NCI-H345 (cell line): ENCODE data around the gene PHF3.

ENCODE experiments used
- DNase-seq: peaks from one replicate; lab custom pipeline; 2025; lab: John Stamatoyannopoulos, UW

The PHF3 gene

DNA sequence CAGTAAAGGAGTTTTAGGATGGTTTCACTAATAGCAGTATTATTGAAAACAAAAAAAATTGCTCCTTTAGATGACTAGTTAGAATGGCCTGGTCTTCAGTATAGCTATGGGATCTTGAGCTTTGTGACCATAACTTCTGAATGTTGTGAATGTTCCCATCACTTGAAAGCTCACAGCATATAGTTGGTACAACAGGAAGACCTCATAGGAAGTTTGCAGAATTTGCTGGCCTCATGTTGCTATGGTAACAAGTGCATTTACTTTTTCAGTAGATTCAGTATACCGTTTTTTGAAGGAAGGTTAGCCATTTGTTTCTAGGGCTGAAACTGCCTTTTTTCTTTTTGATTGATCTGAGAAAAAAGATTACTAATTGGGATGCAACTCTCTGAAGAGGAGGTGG lies 8.3 kb downstream of the PHF3 start:
- DNase-seq = no peak

DNA sequence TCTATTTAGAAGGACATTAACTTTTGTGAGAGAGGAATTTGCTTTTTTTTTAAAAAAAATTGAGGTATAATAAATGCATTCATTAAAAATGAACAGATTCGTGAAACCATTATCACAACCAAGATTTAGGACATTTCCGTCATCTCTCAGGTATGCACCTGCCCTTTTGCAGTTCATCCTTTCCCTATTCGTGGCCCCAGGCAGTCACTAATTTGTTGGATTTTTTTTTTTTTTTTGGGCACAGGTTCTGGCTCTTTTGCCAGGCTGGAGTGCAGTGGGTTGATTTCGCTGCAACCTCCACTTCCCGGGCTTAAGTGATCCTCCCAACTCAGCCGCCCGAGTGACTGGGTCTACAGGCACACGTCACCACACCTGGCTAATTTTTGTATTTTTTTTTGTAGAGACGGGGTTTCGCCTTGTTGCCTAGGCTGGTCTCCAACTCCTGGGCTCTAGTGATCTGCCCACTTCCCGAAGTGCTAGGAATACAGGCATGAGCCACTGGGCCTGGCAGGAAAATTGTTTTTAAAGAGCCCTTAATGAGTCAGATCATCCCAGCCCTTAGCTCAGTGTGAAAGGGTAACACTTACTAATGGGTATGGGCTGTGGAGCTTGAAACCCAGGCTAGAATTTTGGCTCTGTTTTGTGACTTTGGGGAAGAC lies 9.2 kb downstream of the PHF3 start:
- DNase-seq = no peak

DNA sequence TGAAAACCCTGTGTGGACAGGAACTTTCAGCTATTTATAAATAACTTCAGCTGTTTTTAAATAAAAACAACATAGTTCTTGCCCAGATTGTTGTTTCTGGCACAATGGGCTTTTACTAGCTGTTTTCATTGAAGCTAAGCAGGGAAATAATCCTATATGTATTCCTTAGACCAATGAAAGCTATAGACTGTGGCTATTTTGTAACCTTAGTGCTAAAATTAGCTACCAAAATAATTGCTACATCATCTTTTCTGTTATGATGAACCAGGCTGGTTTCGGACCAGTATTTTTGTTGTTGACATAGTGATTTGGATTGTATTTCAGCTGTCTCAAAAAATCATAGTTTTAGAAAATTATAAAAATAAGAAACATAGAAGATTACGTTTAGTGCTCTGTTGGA lies 13.7 kb downstream of the PHF3 start:
- DNase-seq = no peak

DNA sequence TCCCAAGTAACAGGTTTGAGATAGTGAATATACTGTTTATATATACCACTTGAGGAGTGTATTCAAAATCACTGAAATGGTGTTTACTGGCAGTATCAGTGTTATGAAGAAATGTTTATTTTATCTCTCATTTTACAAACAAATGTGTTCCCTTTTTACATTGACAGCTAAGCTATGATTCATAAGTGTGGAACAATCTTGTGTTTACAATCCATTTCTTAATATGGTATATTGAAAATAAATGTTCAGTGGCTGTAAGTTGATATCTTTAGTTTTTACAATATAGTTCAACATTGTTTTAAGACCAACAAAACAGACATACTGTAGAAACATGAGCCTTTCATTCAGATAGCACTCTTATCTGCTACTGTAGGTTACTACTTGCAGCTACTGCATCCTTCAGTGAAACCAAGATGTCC lies 14.3 kb downstream of the PHF3 start:
- no peak for DNase-seq

DNA sequence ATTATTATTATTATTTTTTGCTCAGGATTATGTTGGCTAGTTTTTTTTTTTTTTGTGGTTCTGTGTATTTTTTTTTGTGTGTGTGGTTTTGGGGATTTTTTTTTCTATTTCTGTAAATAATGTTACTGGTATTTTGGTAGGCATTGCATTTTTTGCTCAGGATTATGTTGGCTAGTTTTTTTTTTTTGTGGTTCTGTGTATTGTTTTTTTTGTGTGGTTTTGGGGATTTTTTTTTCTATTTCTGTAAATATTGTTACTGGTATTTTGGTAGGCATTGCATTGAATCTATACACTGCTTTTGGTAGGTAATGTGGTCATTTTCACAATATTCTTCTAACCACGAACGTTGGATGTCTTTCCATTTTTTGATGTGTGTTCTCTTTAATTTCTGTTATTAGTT lies 17.4 kb downstream of the PHF3 start:
- no peak for DNase-seq

DNA sequence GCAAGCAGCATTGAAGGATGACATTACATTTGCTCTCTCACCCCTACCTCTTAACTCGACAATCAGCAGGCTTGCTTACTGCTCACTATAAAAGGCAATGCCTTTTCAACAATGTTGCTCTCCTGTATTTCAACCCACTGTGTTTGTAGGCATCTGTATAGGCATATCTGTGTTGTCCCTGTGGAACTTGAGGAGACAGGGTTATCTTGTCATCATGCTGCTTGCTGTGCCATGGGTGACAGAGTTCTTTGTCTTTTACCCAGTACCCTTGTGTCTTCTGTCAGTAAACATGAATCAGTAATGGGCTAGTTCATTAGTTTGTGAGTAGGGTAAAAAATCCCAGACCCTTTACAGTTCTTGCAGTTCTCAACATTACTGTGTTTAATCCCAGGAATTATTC lies 25.2 kb downstream of the PHF3 start:
- DNase-seq = no peak

DNA sequence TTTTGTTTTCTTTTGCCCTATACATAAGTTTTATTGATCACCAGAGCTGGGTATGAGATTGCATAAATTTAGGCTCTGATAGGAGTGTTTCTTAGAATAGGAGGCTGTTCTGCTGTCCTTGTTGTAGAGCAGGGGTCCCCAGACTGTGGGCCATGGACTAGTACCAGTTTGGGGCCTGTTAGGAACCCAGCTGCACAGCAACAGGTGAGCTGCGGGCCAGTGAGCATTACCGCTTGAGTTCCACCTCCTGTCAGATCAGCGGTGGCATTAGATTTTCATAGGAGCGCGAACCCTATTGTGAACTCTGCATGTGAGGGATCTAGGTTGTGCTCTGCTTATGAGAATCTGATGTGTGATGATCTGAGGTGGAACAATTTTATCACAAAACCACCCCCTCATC lies 26.2 kb downstream of the PHF3 start:
- DNase-seq = no peak

DNA sequence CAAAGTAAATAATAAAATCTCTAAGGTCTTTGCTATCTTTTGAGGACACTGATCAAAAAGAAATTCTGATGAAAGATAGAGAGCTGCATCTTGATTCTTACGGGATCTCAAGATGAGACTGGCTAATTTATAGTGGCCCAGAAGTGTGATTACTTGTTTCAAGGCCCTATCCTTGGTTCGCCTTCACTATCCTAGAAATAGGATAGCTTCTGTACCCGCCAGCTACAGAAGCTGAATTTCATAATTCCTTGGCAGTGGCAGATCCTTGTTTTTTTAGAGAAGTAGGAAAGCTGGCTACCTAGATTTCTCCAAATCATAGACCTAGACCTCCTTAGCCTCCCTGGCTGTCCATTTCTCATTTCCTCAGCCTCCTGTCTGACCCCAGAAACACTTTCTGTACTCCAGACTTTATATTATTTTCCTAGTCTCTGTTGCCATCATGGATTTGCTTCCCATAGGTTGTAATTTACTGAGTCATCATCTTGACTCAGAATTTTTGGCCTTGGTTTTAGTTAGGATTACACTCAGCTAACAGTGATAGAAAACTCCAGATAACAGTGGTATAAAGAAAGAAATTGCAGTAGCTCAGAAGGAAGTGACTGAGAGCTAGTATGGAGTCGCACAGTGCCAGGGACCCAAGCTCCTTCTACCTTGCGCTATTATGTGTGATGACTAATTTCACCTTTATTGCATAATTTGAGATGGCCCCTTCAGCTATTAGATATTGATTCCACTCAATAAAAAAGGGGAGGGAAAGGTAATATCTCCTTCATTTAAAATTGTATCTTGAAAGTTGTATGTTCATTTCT lies 27.7 kb downstream of the PHF3 start:
- no peak for DNase-seq

DNA sequence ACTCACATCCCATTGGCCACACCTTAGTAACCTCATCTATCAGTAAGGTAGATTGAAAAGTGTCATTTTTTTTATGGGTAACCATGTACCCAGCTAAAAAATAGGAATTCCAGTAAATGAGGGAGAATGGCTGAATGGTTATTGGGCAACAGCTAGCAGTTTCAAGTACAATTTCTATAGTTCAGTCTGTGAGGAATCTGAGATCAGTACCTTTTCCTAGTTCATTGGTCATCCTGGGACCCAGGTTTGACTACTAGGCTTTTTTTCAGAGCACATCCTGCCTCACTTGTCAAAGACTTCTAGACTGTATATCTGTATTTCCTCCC lies 28.3 kb downstream of the PHF3 start:
- DNase-seq = no peak

DNA sequence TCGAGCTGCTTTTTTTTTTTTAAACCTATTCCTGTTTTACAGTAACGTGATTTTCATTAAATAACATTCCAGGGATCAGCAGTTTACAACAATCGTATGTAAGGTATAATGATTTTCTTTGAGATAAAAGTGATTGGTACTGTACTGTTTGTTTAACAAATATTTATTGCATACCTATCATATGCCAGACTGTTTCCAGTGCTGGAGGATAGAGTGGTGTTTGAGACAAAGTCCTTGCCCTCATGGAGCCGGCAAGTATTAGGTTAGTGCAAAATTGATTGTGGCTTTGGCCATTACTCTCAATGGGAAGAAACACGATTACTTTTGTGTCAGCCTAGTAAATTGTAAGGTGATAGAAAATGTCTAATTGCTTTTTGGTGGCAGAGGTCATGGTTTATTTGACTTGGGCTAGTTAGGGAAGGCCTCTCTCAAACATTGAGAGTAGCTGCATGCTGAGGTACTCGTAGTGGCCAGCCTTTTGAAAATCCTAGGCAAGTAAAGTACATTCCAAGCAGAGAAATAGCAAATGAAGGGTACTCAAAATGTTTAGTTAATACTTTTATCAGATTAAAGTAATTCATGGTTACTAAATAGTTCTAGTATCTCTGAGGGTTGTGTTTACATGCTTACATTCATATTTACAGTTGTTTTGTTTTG lies 35.6 kb downstream of the PHF3 start:
- no peak for DNase-seq

DNA sequence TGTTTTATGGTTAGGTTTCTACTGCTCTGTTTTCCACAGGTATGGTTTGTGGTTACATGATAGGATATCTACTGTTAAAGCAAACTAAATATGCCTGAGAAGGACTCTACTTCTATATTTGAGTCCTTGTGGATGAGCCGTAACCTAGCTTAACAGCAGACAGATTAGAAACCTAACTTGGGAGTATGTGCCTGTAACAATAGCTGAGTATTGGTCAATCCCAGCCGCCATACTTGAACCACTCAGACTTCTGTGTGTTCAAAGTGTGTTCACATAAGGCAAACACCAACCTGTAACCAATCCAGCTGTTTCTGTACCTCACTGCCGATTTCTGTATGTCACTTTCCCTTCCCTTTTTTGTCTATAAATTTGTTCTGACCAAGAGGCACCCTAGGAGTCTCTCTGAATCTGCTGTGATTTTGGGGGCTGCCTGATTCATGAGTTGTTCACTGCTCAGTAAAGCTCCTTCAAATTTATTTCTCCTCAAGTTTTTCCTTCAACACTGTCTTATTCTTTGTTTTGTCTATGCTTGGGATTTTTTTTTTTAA lies 37.1 kb downstream of the PHF3 start:
- DNase-seq = no peak

DNA sequence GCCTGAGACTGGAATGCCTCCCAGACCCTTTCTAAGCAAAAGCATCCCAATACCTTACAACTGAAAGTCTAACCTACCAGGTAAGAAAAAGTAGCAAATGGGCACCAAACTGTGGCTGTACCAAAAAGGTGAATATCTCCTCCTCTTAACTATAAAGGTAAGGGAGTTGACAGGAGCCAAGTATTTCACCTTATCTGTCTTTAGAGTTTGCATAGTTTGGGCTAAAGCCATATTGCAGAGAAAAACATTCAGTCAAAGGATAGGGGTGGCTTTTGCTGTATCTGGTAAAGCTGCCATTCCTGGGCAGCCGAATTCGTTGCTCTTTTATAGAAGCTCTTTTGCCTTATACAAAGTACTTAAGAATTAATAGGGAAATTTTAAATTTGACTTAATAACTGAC lies 38.1 kb downstream of the PHF3 start:
- no peak for DNase-seq

DNA sequence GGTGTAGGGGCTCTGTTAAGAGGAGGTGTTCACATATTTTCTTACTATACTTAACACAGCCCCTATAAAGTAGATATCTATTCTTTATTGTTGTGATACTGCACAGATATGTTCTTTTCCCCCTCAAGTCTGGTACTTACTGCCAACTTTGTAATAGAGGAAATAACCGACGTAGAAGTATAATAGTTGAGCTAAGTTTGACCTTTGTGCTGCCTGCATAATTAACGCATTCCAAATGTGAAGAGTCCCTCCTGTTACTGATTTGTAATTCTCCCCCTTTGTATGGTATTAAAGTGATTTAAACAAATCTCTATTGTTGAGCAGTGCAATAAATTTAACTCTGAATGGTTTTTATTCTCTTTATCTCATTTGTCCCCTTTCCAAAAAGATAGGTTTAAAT lies 39.0 kb downstream of the PHF3 start:
- DNase-seq = no peak

DNA sequence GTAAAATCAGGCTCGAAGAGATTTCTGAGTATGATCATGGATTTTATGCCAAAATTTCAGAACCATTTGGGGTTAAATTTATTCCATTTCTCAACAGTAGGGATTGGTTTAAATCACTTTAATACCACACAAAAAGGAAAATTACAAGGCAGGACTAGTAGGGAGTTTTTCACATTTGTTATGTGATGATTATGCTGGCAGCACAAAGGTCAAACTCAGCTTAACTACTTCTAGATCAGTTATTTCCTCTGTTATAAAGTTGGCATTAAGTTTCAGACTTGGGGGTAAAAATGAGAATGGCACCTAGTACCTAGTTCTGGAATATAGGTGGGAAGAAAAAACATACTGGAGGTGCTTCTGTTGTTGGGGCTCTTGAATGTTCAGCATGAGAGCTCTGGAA lies 39.5 kb downstream of the PHF3 start:
- no peak for DNase-seq

DNA sequence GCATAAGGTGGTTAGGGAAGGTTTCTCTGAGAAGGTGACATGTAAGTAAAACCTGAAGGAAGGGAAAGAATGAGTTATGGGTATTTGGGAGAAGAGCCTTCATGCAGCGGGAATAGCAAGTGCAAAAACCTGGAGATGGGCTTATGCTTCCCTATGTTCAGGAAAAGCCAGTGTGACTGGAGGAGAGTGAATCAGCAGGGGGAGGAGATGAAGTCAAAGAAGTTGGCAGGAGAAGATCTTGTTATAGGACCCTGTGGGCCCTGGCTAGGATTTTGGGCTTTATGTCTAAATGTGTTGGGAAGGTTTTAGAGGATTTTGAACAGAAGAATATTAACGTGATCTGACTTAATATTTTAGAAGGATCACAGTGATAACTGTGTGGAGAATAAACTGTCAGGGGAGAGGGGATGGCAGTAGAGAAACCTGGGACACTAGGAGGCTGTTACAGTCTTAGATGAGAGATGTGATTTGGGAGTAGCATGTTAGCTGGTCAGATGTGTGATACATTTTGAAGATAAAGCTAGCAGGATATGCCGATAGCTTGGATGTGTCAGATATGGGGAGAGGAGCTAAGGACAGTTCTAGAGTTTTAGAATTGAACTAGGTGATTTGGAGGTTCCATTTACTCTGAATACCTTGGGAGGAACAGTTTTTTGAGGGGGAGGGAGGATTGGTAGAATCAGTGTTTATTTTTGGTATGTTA lies 41.0 kb downstream of the PHF3 start:
- no peak for DNase-seq

DNA sequence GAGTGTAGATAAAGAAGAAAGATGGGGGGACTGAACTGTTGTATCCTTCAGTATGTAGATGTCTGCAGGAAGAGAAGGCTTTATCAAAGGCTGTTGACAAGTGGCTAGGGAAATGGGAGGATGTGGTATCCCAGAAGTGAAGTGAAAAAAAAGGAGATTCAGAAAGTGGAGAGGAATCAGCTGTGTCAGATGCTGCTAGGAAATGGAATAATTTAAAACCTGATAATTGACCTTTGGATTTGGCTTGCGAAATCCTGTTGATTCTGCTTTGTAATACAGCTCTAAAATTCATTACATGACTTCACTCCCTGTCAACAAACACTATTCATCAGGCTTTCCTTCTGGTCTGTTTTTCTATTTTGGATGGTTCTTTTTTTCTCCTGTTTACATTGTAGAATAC lies 41.7 kb downstream of the PHF3 start:
- no peak for DNase-seq

DNA sequence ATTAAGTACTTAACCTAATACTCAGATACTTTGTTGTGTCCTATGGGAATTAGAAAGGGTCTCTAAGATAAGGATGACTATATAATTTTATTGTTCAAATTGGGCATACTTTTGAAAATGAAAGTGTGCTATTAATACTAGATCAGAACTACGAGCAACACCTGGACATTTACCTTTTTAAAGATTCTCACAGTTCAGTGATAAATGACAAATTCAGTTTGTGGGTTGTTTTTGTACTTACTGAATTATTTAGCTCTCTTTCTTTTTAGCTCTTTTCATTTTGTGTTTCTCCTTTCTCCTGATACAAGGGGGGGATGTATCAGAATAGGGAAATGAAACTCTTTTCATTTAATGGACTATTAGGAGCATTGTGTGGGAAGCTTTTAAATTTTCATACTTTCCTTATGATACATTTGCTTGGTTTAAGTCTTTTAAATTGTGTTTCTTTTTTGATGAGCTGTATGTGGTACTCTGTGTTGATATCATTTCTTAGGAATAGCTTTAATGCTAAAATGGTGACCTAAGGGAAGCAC lies 47.5 kb downstream of the PHF3 start:
- DNase-seq = no peak

DNA sequence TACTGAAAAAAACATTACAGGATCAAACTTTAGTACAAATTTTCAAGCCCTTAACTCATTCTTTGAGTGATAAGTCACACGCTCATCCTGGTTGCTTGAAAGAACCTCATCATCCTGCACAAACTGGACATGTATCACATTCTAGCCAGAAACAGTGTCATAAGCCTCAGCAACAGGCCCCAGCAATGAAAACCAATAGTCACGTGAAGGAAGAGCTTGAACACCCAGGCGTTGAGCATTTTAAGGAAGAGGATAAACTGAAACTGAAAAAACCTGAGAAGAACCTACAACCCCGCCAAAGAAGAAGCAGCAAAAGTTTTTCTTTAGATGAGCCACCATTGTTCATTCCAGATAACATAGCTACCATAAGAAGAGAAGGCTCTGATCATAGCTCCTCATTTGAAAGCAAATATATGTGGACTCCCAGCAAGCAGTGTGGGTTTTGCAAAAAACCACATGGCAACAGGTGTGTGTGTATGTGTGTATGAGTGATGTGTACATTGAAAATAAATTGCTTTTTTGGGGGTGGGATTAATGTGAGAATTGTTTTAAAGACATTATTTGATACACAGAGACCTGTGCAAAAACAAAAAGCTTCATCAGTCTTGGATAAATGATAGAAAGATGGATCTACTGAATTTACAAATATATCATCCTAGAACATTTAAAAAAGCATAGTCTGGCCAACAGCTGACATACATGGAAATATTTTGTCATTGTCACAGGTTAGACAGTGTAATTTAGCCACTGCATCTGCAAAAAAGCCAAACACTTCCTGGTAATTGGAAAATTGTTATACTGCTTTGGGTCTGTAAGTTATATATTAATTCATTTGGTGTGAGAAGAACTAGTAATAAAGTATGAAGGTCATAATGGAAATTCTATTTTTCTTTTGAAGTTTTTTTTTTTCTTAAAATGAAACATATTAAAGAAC lies 50.1 kb downstream of the PHF3 start:
- DNase-seq = no peak

DNA sequence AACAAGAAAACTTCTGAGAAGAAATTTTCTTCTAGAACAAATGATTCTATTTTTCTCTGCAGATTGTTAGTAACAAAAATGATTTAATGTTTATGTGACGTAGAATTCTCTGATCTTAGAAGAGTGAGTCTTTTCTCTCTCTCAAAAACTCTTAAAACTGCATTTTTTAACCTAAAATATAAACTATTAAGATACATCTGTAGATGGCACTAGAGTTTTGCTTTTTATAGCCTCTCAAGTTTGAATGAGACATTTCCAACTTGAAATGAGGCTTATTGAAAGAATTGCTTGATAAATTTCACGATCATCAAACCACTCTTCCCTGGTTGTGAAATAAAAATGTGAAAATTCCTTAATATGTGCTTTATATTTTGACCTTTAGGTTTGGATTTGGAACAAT lies 53.8 kb downstream of the PHF3 start:
- no peak for DNase-seq

DNA sequence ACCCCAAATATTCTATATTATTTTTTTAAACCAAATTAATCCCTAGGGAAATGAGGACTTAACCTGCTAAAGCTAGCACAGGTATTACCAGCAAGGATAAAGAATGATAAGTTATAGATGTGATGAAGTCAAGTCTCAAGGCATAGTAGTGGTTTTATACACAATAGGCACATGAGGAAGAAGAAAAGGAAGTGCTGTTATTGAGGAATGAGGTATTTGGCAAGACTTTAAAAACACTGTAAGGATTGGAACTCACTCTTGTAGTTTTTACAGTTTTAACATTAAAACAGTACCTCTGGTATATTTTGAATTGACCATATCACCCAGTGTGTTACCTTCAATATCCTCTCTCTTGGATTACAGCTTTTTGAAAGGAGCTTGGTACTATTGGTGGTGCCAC lies 54.6 kb downstream of the PHF3 start:
- no peak for DNase-seq

DNA sequence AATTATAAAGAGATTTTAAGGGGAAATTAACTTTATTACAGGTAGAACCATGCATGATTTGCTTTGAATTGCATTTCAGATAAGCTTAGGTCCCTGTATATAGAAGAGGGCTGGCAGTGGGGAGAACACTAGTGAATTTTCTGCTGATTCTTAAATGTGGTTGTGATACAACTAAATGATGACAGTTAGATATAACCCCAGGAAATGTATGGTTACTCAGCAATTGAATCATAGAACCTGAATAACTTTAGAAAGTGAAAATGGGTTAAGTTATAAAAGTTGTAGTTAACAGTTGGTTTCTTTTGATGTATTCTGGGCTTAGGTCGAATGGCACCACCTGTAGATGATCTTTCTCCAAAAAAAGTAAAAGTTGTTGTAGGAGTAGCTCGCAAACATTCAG lies 70.1 kb downstream of the PHF3 start:
- no peak for DNase-seq
